ENCODE measurements around the gene MFSD6.

Gene MFSD6

DNA sequence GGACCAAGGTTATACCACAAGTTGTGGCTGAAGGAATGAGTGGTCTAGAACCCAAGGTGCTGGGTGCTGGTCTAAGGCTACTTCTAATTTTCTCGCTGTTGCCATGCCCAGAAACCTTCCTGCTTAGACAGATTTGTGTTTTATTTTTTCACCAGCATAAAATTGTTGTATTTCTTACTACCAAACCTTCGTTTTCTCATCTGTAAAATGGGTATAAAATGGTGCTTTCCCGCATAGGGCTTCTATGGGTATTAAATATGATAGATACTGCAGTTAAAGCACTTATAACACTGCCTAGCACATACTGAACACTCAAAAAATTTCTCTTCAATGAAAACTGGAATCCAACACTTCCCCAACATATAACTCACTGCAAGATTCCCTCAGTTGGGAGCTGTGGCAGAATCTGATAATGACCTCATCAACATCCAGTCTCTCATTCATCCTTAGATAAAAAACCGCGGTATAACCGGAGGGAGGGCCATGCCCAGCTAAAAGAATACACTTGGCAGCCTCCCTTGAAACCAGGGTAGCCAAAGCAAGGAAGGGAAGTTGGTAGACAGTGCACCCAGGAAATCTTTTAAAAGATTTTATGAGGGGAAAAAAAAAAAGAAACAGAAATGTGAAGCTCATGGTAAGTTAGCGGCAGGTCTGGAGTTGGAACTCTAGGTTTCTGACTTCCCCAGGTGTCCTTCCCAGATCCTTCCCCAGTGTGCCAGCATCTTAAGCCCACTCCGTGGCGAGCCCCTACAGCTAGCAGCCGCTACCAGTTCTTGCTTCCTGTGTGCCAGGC, 125.2 kb downstream of the MFSD6 start:
- DNase-seq: peak in 1 of 2 donors; percentile 5

DNA sequence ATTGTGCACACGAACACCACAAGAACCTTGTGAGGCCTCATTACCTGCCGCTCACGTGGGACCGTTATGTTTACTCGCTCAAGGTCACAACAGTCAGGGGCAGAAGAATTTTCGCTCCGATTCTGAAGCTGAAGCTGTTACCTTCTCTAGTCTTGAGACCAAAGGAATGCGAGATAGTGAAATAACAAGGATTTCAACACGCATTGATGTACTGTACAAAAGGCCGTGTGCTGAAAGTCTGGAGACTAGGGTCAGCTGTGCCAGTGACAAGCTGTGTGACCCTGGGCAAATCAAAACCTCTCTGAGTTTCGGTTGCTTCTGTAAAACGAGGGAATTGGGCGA, 125.8 kb downstream of the MFSD6 start:
- no peak for DNase-seq

DNA sequence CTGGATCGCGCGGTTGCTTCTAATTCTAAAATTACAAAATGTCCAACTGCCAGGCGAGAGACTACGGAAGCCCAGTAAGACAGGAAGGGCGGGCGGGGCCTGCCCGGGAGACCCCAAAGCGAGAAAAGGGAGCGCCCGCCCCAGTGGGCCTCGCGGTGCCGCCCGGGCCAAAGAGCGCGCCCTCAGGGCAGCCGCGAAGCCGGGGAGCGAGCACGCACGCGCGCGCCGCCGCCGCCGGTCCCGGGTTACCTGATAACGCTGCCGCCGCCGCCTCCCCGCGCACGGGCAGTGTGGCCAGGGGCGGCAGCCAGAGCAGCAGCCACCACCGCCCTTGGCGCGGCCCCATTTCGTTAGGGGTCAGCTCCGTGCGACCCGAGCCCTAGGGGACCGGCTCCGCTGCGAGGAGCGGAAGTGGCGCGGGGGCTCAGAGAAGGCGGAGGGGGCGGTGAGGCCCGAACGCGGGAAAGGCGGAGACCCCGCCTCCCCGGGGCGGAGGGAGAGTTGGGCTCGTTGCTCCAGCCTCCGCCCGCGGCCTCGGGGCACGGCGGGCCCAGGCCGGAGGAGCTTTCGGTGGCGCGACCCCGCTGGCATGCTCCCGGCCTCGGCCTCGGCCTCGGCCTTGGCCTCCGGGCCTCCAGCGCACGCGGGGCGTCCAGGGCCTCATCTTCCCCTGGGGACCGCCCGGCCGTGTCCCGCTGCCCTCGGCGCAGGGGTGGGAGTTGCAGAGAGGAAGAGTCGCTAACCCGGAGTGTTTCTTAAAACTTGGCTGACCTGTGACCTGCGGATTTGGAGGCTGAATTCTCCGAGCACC, 126.4 kb downstream of the MFSD6 start, which contains the start of gene NEMP2:
Gene NEMP2 (minus strand): TSS at position 413 of the 811 bp plus-strand sequence. CDS start 67 bp downstream, at position 346.
- peak; percentile 65 to 75 for DNase-seq

DNA sequence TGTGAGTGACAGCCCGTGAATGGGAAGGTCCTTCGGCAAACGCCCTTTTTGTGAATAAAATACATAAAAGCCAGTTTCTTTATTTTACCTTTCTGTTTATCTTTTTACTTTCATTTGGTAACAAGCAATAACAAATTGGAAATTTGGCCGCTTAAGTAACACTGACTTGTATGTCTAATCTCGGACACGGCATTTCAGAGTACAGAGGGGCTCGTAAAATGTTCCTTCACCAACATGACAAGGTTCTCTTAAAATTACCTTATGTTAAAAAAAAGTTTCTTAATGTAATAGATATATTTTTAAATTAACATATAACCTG, 126.9 kb downstream of the MFSD6 start:
- no peak for DNase-seq

DNA sequence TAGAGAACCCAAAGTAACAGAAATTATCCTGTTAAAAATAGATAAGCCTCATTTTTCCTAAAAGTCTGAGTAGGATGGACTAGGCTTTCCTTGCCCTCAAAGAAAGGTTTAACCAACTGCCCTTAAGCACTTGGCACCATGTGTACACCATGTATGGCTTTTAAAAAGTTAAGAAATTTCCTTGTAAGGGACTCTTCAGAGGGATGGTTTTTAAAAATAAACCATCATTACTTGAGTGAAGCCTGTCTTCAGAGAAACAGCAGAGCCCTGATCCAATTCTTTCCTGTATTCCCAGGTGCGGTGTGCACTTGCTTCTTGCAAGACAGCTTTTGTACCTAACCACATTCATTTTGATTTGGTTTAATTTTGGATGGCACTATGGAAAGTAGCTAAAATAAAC, 127.4 kb downstream of the MFSD6 start:
- DNase-seq: no peak

DNA sequence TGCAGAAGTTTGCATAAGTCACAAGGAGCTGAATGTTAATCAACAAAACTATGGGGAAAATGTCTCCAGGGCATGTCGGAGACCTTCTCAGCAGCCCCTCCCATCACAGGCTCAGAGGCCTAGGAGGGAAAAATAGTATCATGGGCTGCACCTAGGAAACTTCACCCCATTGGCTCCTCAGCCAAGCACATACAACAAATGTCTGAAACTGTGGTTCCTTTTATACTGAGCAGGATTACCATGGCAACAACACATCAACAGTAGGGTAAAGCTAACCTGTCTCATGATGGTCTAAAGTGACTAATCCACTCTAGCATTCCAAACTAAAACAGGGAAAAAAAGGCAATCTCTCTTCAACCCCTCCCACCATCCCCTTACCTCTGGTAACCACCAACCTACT, 129.6 kb downstream of the MFSD6 start:
- DNase-seq: no peak

DNA sequence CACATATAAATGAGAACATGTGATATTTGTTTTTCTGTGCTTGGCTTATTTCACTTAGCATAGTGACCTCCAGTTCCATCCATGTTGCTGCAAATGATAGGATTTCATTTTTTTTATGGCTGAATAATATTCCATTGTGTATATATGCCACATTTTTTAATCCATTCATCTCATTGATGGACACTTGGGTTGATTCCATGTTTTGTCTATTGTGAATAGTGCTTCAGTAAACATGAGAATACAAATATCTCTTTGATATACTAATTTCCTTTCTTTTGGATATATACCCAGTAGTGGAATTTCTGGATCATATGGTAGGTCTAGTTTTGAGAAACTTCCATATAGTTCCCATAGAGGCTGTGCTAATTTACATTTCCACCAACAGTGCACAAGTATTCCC, 130.0 kb downstream of the MFSD6 start:
- no peak for DNase-seq

DNA sequence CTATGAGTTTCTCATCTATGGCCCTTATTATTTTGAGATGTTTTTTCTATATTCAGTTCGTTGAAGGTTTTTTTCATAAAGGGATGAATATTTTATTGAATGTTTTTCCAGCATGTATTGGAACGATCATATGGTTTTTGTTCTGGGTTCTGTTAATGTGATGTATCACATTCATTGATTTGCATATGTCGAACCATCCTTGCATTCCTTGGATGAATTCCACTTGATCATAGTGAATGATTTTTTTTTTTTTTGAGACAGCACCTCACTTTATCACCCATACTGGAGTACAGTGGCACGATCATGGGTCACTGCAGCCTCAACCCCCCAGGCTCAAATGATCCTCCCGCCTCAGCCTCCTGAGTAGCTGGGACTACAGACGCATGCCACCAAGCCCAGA, 131.9 kb downstream of the MFSD6 start:
- DNase-seq: no peak

DNA sequence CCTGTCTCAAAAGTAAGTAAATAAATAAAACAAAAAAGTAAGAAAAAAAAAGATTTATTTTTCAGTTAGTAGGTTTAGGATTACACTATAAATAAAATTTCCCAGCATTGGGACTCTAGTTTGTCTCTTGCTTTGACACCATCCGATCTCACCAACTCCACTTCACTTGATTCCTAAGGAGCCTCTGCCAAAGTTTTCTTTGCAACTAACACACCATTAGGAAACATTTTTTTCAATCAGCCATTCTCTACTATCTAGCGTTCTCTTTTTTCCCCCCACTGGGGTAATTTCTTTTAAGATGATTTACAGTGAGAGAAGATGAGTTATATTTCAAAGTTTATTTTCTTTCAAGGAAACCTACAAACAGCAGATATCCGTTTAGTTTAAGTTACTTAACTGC, 136.9 kb downstream of the MFSD6 start:
- DNase-seq: no peak

DNA sequence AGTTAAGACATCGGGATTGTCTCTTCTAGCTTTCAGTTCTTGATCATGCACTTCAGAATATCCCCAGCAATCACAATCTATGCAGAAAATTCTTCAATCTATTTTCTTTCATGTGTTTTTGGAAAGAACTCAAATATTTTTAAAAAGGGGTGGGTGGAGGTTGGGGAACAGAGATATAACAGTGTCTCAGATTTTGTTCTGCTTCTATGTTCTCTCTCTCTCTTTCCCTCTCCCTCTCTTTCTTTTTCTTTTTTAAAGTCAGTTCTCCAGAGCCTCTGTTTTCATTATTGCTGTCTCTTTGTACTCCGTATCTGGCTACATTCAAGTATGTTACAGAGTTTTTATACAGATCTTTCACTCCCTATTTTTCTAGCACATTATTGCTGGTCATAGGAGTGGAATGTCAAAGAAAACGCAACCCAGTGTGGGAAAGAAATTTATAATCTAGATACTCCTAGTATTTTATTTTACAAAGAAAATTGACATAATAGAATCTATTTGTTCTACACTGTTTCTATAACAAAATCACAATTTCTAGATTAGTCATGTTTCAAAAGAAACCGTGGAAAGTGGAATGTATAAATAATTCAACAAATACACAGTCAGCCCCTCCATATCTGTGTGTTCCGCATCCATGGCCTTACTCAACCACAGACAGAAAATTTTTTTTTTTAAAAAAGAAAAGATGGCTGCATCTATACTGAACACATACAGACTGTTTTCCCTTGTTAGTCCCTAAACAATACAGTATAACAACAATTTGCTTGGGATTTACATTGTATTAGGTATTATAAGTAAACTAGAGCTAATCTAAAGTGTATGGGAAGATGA, 137.6 kb downstream of the MFSD6 start:
- DNase-seq: no peak

DNA sequence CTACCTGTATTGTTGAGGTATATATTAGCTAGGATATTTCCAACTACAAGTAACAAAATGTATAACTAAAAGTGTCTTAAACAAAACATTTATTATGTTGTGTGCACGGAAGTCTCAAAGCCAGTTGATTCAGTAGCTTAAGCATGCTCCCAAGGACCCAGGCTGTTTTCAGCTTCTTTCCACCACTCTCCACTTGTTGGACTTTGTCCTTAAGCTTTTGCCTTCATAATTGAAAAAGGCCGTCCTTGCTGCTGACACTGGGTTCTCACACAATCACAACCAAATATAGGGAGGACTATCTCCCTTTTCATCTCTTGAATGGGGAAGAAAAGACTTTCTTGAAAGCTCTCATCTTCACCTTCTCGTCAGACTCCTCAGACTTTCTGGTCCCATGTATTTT, 138.6 kb downstream of the MFSD6 start:
- DNase-seq: no peak

DNA sequence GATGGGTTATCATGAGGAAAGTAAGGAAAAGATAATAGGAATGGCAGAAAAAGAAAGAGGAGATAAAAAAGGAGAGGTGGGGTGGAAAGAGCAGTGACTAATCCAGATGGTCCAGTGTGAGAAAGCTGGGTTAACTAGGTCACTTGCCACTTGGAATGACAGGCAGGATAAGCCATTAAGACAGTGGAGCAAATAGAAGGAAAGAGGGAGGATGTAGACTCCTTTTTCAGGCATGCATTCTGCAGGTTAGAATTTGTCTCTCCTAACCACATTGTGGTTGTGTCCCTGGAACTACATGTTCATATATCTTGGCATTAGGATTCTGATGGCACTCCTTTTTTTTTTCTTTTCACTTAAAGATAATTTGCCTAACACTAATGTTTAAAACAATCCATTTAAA, 139.7 kb downstream of the MFSD6 start:
- DNase-seq: no peak

DNA sequence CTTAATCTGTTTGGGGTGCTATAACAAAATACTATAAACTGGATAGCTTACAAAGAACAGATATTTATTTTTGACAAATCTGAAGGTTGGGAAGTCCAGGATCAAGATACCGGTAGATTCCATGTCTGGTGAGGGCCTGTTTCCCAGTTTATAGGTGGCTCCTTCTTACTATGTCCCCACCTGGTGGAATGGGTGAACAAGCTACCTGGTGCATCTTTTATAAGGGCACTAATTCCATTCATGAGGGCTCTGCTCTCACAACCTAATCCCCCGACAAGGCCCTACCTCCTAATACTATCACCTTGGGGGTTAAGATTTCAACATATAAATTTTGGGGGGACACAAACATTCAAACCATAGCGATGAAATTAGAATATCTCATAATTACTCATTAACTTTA, 142.0 kb downstream of the MFSD6 start:
- no peak for DNase-seq

Data from inflammatory macrophage (primary cell).